H1 (cell line): ENCODE data around the gene DYNC1H1. TPM values are rescaled to one million over a fixed set of nuclear protein-coding genes. Genes with fewer than 3 reads are reported as not detected.

ENCODE experiments used
- EP300 ChIP-seq, 2 experiments: IDR thresholded peaks; 1 replicate in 1 of 2; 2 replicates in 1 of 2; pipeline ENCODE4 v1.6.1; 2011 to 2012; ENCODE audit warnings: low read depth in 2 of 2, low read length in 2 of 2, mild to moderate bottlenecking in 2 of 2, borderline replicate concordance in 1 of 2, inconsistent platforms in 1 of 2, moderate library complexity in 1 of 2
- JUN ChIP-seq: IDR thresholded peaks from 2 replicates; pipeline ENCODE4 v1.6.1; 2011; ENCODE audit warnings: low read depth, mild to moderate bottlenecking, improper control_type of control experiment, low read length
- KDM5A ChIP-seq: fragments of 200-600 bp; IDR thresholded peaks from 2 replicates; pipeline ENCODE4 v1.7.1; 2012; ENCODE audit warnings: mild to moderate bottlenecking, low read length, inconsistent platforms, mixed read lengths
- NRF1 ChIP-seq: IDR thresholded peaks from 2 replicates; pipeline ENCODE4 v1.6.1; 2011; ENCODE audit warnings: mild to moderate bottlenecking, low read depth, low read length, improper control_type of control experiment
- POLR2AphosphoS5 ChIP-seq: IDR thresholded peaks from 2 replicates; pipeline ENCODE4 v1.6.1; 2011; ENCODE audit warnings: low read depth, low read length
- SP1 ChIP-seq: IDR thresholded peaks from 2 replicates; pipeline ENCODE4 v1.6.1; 2011; ENCODE audit warnings: low read depth, low read length
- polyA plus RNA-seq, 7 experiments: library from polyadenylated mRNA; depleted of rRNA in 3 of 7; stranded (reverse) in 5 of 7; unstranded in 2 of 7; fragments of >200 nt in 5 of 7; fragments of 200-250 nt in 2 of 7; gene quantifications; 1 replicate in 5 of 7; 2 replicates in 1 of 7; 4 replicates in 1 of 7; pipeline versions ENCODE4 v1.2.1 to v1.2.3, GENCODE V29; 2011 to 2013; ENCODE audit warnings: missing spikeins in 2 of 7, mixed read lengths in 2 of 7
- total RNA-seq: library from RNA; stranded (reverse); fragmentation: NEBNext Ultra II Directional; extraction: Animal tissue kit (Norgen Biotek cat#: 25700); gene quantifications from 2 replicates; pipeline ENCODE4 v1.2.1, GENCODE V29; 2021

The DYNC1H1 gene
- total and polyA plus RNA-seq, 2 of the 8 experiments (the other 6 are each of a cell fraction or from before 2014, with no cell fraction given) = 238 to 387 TPM

DNA sequence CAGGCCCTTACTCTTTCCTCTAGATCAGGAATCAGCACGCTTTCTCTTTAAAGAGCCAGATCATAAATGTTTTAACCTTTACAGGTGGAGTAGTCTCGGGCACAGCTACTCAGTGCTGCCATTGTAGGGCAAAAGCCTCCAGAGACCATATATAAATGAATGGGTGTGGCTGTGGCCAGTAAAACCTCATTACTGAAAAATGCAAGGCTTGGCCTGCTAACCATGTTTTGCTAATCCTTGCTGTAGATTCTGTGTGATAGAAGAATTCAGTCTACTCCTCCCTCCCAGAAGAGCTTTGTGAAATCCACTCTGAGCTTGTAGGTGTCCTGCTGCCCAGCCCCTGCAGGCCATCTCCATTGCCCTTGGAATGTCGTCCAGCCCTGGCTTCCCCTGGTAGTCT lies 64.4 kb downstream of the DYNC1H1 start (continued):
- no peak for TF ChIP-seq KDM5A
- no peak for TF ChIP-seq NRF1
- TF ChIP-seq SP1 = no peak
- TF ChIP-seq JUN = no peak
- TF ChIP-seq EP300 (IDR thresholded peaks at IDR 0.05; ENCODE audit: borderline replicate concordance in 1 of 2, low read depth in 2 of 2, low read length in 2 of 2) = no peak
- TF ChIP-seq POLR2AphosphoS5 = no peak
